Body of pancreas (tissue), 4 donors: ENCODE results near the gene MED13L.

Source experiments
- POLR2A ChIP-seq, 3 donors: fragments of 450-650 bp; IDR thresholded peaks; one replicate each; pipeline ENCODE4 v1.6.1; 2016; ENCODE audit warnings: antibody characterized with exemption in 3 of 3, mild to moderate bottlenecking in 2 of 3
- TF ChIP-seq, protein P1 (sequence below), 7 experiments: fragments of 450-650 bp in 4 of 7; fragments of 200-600 bp in 3 of 7; sonication (generic) in 3 of 7; IDR thresholded peaks; one replicate each; pipeline ENCODE4 v1.5.1; 2016 to 2019; ENCODE audit warnings: antibody characterized with exemption in 7 of 7

DNA sequence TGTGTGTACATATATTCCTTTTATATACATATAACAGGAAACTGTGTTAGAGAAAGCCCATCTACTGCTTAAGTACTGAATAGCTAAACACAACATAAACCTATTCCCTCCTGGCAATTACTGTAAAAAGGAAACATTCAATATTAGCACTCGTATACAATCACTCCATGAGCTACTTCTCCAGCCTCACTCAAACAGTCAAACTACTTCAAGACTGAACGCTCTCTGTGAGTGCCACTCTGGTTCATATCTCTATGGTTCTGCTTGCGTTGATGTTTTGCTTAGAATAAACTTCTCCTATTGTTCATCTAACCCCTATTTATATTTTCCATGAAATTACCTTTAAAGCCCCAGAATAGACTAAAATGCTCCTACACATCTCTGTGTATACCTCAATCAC is 243.7 kb downstream of the MED13L start:
- TF ChIP-seq, protein P1, sequence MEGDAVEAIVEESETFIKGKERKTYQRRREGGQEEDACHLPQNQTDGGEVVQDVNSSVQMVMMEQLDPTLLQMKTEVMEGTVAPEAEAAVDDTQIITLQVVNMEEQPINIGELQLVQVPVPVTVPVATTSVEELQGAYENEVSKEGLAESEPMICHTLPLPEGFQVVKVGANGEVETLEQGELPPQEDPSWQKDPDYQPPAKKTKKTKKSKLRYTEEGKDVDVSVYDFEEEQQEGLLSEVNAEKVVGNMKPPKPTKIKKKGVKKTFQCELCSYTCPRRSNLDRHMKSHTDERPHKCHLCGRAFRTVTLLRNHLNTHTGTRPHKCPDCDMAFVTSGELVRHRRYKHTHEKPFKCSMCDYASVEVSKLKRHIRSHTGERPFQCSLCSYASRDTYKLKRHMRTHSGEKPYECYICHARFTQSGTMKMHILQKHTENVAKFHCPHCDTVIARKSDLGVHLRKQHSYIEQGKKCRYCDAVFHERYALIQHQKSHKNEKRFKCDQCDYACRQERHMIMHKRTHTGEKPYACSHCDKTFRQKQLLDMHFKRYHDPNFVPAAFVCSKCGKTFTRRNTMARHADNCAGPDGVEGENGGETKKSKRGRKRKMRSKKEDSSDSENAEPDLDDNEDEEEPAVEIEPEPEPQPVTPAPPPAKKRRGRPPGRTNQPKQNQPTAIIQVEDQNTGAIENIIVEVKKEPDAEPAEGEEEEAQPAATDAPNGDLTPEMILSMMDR (IDR thresholded peaks at IDR 0.05) = no peak
- no peak for TF ChIP-seq POLR2A (IDR thresholded peaks at IDR 0.05)
